ENCODE results near the gene MAPKAP1. TPM values are rescaled to one million over a fixed set of nuclear protein-coding genes. Genes with fewer than 3 reads are reported as not detected.
A peak's percentile ranks its signal among the peaks of the same experiment; 100 is the strongest.

Gene MAPKAP1
- total RNA-seq = 122 TPM
- long read RNA-seq, transcript MAPKAP1-201 (12 exons, 3,395 nt) = major isoform, 229 of 363 reads
- long read RNA-seq, transcript MAPKAP1-208 (10 exons, 2,977 nt) = minor isoform, 17 of 363 reads
- long read RNA-seq, transcript MAPKAP1-205 (11 exons, 3,045 nt) = minor isoform, 23 of 363 reads
- long read RNA-seq, transcript MAPKAP1-202 (11 exons, 3,256 nt) = minor isoform, 41 of 363 reads
- long read RNA-seq, partial matches to known transcripts = 18 of 363 reads
- long read RNA-seq, other reads (novel, unspliced or antisense) = 28 of 363 reads

- intact Hi-C loops (cut with DNase I) = no loop called here
- DNase-seq = peak; percentile 99
- peak; percentile 100 for ATAC-seq (ENCODE audit: poor library complexity)
Observed at GRCh38 chr9:125706651-125707471, at the start of gene MAPKAP1. Gene MAPKAP1 (minus strand): TSS chr9:125707208. CDS start chr9:125672574, 34,634 bp downstream.

- intact Hi-C loops (cut with DNase I) = loop anchor here (10.0 kb wide), 1 partner anchor 128 kb away; no protein-coding TSS in a partner anchor
- DNase-seq (no peak), ATAC-seq (ENCODE audit: poor library complexity) (no peak)
Observed at GRCh38 chr9:125756518-125756917, 49.5 kb upstream of the MAPKAP1 start.

GRCh38 chr9:125755340-125755739 is 48.3 kb upstream of the MAPKAP1 start:
- intact Hi-C loops (cut with DNase I) = loop anchor here (10.0 kb wide), 1 partner anchor 129 kb away; no protein-coding TSS in a partner anchor

GRCh38 chr9:125754096-125754495 is 47.1 kb upstream of the MAPKAP1 start:
- DNase-seq (no peak), ATAC-seq (ENCODE audit: poor library complexity) (no peak)
- intact Hi-C loops (cut with DNase I) = loop anchor here (10.0 kb wide), 1 partner anchor 131 kb away; no protein-coding TSS in a partner anchor

More at GRCh38 chr9:125755340-125755739, 48.3 kb upstream of the MAPKAP1 start:
- no peak for ATAC-seq (ENCODE audit: poor library complexity)
- no peak for DNase-seq

- no peak for DNase-seq
- intact Hi-C loops (cut with DNase I) = loop anchor here (10.0 kb wide), 1 partner anchor 133 kb away; no protein-coding TSS in a partner anchor
- ATAC-seq (ENCODE audit: poor library complexity) = no peak
Observed at GRCh38 chr9:125752070-125752628, 45.1 kb upstream of the MAPKAP1 start.

- no peak for ATAC-seq (ENCODE audit: poor library complexity)
- DNase-seq = no peak
- intact Hi-C loops (cut with DNase I) = loop anchor here (10.0 kb wide), 1 partner anchor 134 kb away; no protein-coding TSS in a partner anchor
Observed at GRCh38 chr9:125750627-125751011, 43.6 kb upstream of the MAPKAP1 start.

- intact Hi-C loops (cut with DNase I) = loop anchor here (10.0 kb wide), 1 partner anchor 135 kb away; no protein-coding TSS in a partner anchor
- ATAC-seq (ENCODE audit: poor library complexity) (no peak), DNase-seq (no peak)
Observed at GRCh38 chr9:125749951-125750626, 43.1 kb upstream of the MAPKAP1 start.

- ATAC-seq (ENCODE audit: poor library complexity) (no peak), DNase-seq (no peak)
- intact Hi-C loops (cut with DNase I) = no loop called here
Observed at GRCh38 chr9:125749287-125749935, 42.4 kb upstream of the MAPKAP1 start.

GRCh38 chr9:125748446-125749099 is 41.6 kb upstream of the MAPKAP1 start:
- intact Hi-C loops (cut with DNase I) = no loop called here
- ATAC-seq (ENCODE audit: poor library complexity) = no peak
- peak; percentile 45 for DNase-seq

GRCh38 chr9:125747765-125748445 is 40.9 kb upstream of the MAPKAP1 start:
- DNase-seq = peak; percentile 67
- intact Hi-C loops (cut with DNase I) = no loop called here
- peak; percentile 2 for ATAC-seq (ENCODE audit: poor library complexity)

GRCh38 chr9:125747053-125747764 is 40.2 kb upstream of the MAPKAP1 start, which contains the start of gene PBX3:
Gene PBX3 (plus strand): TSS chr9:125747373.
- peak; percentile 74 for DNase-seq
- intact Hi-C loops (cut with DNase I) = no loop called here
- peak; percentile 8 for ATAC-seq (ENCODE audit: poor library complexity)

GRCh38 chr9:125746774-125747052 is 39.7 kb upstream of the MAPKAP1 start:
- ATAC-seq (ENCODE audit: poor library complexity) = no peak
- DNase-seq = no peak
- intact Hi-C loops (cut with DNase I) = no loop called here

GRCh38 chr9:125746017-125746773 is 39.2 kb upstream of the MAPKAP1 start:
- intact Hi-C loops (cut with DNase I) = no loop called here
- peak; percentile 97 for DNase-seq
- peak; percentile 97 for ATAC-seq (ENCODE audit: poor library complexity)

GRCh38 chr9:125745682-125746016 is 38.6 kb upstream of the MAPKAP1 start:
- intact Hi-C loops (cut with DNase I) = no loop called here
- ATAC-seq (ENCODE audit: poor library complexity) (no peak), DNase-seq (no peak)

GRCh38 chr9:125745018-125745417 is 38.0 kb upstream of the MAPKAP1 start:
- DNase-seq = no peak
- ATAC-seq (ENCODE audit: poor library complexity) = no peak
- intact Hi-C loops (cut with DNase I) = no loop called here

- intact Hi-C loops (cut with DNase I) = no loop called here
- no peak for DNase-seq
- no peak for ATAC-seq (ENCODE audit: poor library complexity)
Observed at GRCh38 chr9:125744616-125745015, 37.6 kb upstream of the MAPKAP1 start.
